GM18517 (cell line): ENCODE measurements around the gene KASH5.
"Not testable (repeated sequence)": the region's sequence is repeated elsewhere in the genome, so short reads cannot be mapped to it uniquely, and the experiment has no call there.

Source experiments
- ATAC-seq: cut with Tn5 transposase; IDR thresholded peaks from one replicate; pipeline ENCODE4 v1.9.1; 2021; ENCODE audit warnings: mild to moderate bottlenecking, moderate library complexity; ENCODE audit not compliant: unreplicated experiment

KASH5 gene

GRCh38 chr19:49435670-49436069, 47.6 kb downstream of the KASH5 start:
- ATAC-seq, result no peak

GRCh38 chr19:49436381-49437017, 48.5 kb downstream of the KASH5 start:
- no peak for ATAC-seq

GRCh38 chr19:49437231-49437630, 49.2 kb downstream of the KASH5 start:
- no peak for ATAC-seq

- ATAC-seq, result no peak
These were observed 50.2 kb downstream of the KASH5 start for GRCh38 chr19:49438261-49438660.

GRCh38 chr19:49439836-49440235, 51.8 kb downstream of the KASH5 start:
- ATAC-seq, result no peak

- ATAC-seq, result no peak
These were observed 52.6 kb downstream of the KASH5 start for GRCh38 chr19:49440439-49441209.

- ATAC-seq, result no peak
These were observed 53.3 kb downstream of the KASH5 start, which contains the start of gene SLC17A7 for GRCh38 chr19:49441210-49441959. SLC17A7 (minus strand) TSS chr19:49441527; CDS start chr19:49441379, 148 bp downstream.

- ATAC-seq, result no peak
These were observed 53.9 kb downstream of the KASH5 start for GRCh38 chr19:49441960-49442350.

- ATAC-seq, result no peak
These were observed 54.3 kb downstream of the KASH5 start for GRCh38 chr19:49442354-49442753.

- no peak for ATAC-seq
These were observed 54.8 kb downstream of the KASH5 start for GRCh38 chr19:49442771-49443365.

GRCh38 chr19:49443366-49444099, 55.5 kb downstream of the KASH5 start:
- ATAC-seq, result peak; percentile 76

- not testable (repeated sequence) for ATAC-seq
These were observed 56.2 kb downstream of the KASH5 start for GRCh38 chr19:49444100-49444700.

- ATAC-seq, result no peak
These were observed 57.9 kb downstream of the KASH5 start for GRCh38 chr19:49445997-49446396.

GRCh38 chr19:49447485-49448431, 59.7 kb downstream of the KASH5 start:
- no peak for ATAC-seq

- ATAC-seq, result no peak
These were observed 60.4 kb downstream of the KASH5 start for GRCh38 chr19:49448432-49448786.

- ATAC-seq, result no peak
These were observed 62.4 kb downstream of the KASH5 start for GRCh38 chr19:49450405-49450804.

- peak; percentile 65 for ATAC-seq
These were observed 63.6 kb downstream of the KASH5 start, which contains the start of gene PIH1D1 for GRCh38 chr19:49451430-49452181. PIH1D1 (minus strand) TSS chr19:49451814; CDS start chr19:49451574, 240 bp downstream.

- ATAC-seq, result peak; percentile 80
These were observed 65.1 kb downstream of the KASH5 start, which contains the start of gene ALDH16A1 for GRCh38 chr19:49453013-49453756. ALDH16A1 (plus strand) TSS chr19:49453225; CDS start chr19:49453332, 107 bp downstream.
